ENCODE data around the gene SNX13.

The SNX13 gene

GRCh38 chr7:17854261-17855047, 85.8 kb downstream of the SNX13 start:
- TF ChIP-seq, protein P1, sequence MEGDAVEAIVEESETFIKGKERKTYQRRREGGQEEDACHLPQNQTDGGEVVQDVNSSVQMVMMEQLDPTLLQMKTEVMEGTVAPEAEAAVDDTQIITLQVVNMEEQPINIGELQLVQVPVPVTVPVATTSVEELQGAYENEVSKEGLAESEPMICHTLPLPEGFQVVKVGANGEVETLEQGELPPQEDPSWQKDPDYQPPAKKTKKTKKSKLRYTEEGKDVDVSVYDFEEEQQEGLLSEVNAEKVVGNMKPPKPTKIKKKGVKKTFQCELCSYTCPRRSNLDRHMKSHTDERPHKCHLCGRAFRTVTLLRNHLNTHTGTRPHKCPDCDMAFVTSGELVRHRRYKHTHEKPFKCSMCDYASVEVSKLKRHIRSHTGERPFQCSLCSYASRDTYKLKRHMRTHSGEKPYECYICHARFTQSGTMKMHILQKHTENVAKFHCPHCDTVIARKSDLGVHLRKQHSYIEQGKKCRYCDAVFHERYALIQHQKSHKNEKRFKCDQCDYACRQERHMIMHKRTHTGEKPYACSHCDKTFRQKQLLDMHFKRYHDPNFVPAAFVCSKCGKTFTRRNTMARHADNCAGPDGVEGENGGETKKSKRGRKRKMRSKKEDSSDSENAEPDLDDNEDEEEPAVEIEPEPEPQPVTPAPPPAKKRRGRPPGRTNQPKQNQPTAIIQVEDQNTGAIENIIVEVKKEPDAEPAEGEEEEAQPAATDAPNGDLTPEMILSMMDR (IDR thresholded peaks at IDR 0.05; ENCODE audit: low read depth, low read length, missing control alignments) = no peak
- no peak for DNase-seq (ENCODE audit: low read depth)

DNA sequence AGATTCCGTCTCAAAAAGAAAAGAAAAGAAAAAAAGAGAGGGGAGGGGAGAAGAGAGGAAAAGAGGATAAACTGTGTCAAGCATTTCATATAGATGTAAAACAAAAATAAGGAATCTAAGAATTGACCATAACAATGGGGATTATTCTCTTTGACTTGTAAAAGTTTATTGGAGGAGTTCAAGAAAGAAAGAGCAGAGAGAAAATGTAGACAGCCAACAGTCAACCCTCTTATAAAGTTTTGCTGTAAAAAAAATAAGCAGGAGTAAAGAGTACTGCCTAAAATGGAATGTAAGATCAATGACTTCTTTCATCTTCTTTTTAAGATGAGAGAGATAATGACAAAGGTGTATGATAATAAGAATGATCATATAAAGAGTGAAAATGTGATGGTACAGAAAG, 87.9 kb downstream of the SNX13 start:
- no peak overlapping the region for H3K4me3 ChIP-seq (ENCODE audit: low read depth, low read length)
- TF ChIP-seq, protein P1 (IDR thresholded peaks at IDR 0.05; ENCODE audit: low read depth, low read length, missing control alignments) = no peak
- DNase-seq (ENCODE audit: low read depth) = no peak

More at GRCh38 chr7:17854261-17855047, 85.8 kb downstream of the SNX13 start:
- H3K4me3 ChIP-seq (ENCODE audit: low read depth, low read length) = no peak overlapping the region

- TF ChIP-seq, protein P1 (IDR thresholded peaks at IDR 0.05; ENCODE audit: low read depth, low read length, missing control alignments) = no peak
- H3K4me3 ChIP-seq (ENCODE audit: low read depth, low read length) = no peak overlapping the region
- no peak for DNase-seq (ENCODE audit: low read depth)
Observed at GRCh38 chr7:17849504-17849903, 90.8 kb downstream of the SNX13 start.

- no peak for DNase-seq (ENCODE audit: low read depth)
- no peak overlapping the region for H3K4me3 ChIP-seq (ENCODE audit: low read depth, low read length)
- TF ChIP-seq, protein P1 (IDR thresholded peaks at IDR 0.05; ENCODE audit: low read depth, low read length, missing control alignments) = no peak
Observed at GRCh38 chr7:17848516-17848915, 91.8 kb downstream of the SNX13 start.

DNA sequence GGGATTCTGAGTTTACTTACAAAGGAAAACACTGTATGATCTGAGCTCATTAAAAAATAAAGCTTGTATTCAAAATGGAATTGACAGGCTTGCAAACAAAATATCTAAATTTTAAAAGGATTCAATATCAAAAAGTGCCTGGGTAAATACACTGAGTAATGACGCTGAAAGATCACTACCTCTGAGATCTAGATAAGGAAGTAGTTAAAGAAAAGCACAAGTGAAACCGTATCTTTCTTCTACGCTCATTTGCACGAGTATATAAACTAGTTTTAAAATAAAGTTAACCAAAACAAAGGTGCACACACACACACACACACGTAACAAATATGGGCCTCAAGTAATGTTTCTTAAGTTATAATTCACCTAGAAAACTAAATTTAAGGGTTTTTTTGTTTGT, 93.4 kb downstream of the SNX13 start:
- no peak overlapping the region for H3K4me3 ChIP-seq (ENCODE audit: low read depth, low read length)
- no peak for DNase-seq (ENCODE audit: low read depth)
- TF ChIP-seq, protein P1 (IDR thresholded peaks at IDR 0.05; ENCODE audit: low read depth, low read length, missing control alignments) = no peak

DNA sequence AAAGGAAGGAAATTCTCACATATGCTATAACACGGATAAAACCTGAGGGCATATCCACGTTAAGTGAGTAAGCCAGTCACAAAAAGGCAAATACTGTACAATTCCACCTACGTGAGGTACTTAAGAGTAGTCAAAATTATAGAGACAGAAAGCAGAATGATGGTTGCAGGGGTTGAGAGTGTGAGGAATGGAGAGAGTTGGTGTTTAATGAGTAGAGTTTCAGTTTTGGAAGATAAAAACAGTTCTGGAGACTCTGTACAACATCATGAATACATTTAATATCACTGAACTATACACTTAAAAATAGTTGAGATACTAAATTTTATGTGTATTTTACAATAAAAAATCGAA, 95.1 kb downstream of the SNX13 start:
- DNase-seq (ENCODE audit: low read depth) = no peak
- TF ChIP-seq, protein P1 (IDR thresholded peaks at IDR 0.05; ENCODE audit: low read depth, low read length, missing control alignments) = no peak
- H3K4me3 ChIP-seq (ENCODE audit: low read depth, low read length) = no peak overlapping the region

Measured in GM12864 (cell line).